HL-60 (cell line): ENCODE data around the gene ATP6AP1.

Source experiments
- DNase-seq, 2 experiments: peaks; one replicate each; pipeline ENCODE4 v3.0.0-alpha.2; 2010 to 2020; ENCODE audit warnings: low read depth in 1 of 2, low spot score in 1 of 2
- H3K27ac ChIP-seq: fragments of 250-450 bp; sonication (Bioruptor Pico); replicated peaks from 2 replicates; pipeline ENCODE4 v1.5.1; 2020; ENCODE audit warnings: mild to moderate bottlenecking, moderate library complexity
- H3K27me3 ChIP-seq: fragments of 250-450 bp; sonication (Bioruptor Pico); 2 replicates; pipeline ENCODE4 v1.5.1; 2021; ENCODE audit warnings: mild to moderate bottlenecking, moderate library complexity; ENCODE audit not compliant: insufficient read depth, poor library complexity, severe bottlenecking
- H3K4me3 ChIP-seq: replicated peaks from 2 replicates; pipeline ENCODE4 v1.5.1; 2011; ENCODE audit warnings: mild to moderate bottlenecking, control low read depth, low read length; ENCODE audit not compliant: insufficient read depth
- GABPA ChIP-seq: IDR thresholded peaks from 2 replicates; pipeline ENCODE4 v1.6.1; 2012; ENCODE audit warnings: low read depth
- POLR2AphosphoS5 ChIP-seq: IDR thresholded peaks from 2 replicates; pipeline ENCODE4 v1.6.1; 2012; ENCODE audit warnings: low read depth
- SPI1 ChIP-seq: IDR thresholded peaks from 2 replicates; pipeline ENCODE4 v1.6.1; 2012; ENCODE audit warnings: low read depth, mild to moderate bottlenecking, borderline replicate concordance
- TF ChIP-seq, protein P1 (sequence below): IDR thresholded peaks from 2 replicates; pipeline ENCODE4 v1.6.1; 2012; ENCODE audit warnings: low read depth; ENCODE audit not compliant: insufficient replicate concordance
- TF ChIP-seq, protein P2 (sequence below): IDR thresholded peaks from one replicate; pipeline ENCODE4 v1.5.1; 2011; ENCODE audit warnings: low read length, control low read depth, inconsistent platforms; ENCODE audit not compliant: insufficient read depth

The ATP6AP1 gene

DNA sequence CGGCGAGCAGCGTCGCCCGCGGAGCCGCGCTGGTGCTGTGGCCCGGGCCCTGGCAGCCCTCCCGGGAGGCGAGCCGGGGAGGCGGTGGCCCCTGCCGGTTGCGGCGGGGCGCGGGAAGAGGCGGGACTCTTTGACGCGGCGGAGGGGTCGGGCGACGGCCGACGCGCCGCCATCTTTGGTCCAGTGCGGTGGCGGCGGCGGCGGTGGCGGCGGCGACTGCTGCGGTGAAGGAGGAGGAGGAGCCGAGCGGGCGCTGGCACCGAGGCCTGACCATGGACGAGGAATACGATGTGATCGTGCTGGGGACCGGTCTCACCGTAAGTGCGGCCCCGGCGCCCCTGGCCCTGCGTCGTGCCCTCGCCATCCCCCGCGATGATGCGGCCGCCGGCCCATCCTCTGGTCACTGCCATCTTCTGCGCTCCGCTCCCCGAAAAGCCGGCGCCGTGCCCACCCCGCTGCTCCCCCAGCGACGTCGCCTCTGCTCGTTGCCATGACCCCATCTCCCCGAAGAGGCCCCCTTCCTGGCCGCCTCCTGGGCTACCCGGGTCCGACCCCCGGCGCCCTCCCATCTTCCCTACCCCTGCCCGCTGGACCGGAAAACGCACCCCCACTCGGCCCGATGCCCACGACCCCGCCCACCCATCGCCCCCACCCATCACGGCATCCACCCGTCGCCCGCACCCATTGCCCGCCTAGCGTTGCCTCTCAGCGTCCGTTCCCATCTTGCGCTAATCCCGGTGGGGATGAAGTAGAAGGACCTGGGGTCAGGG, 8.7 kb downstream of the ATP6AP1 start, which contains the start of gene GDI1:
Gene GDI1 (plus strand): TSS at position 172 of the 770 bp plus-strand sequence. CDS start 101 bp downstream, at position 273.
- peak within 1 kb of the TSS; percentile 90 for H3K4me3 ChIP-seq
- TF ChIP-seq POLR2AphosphoS5 (no peak), GABPA (no peak), SPI1 (no peak)
- TF ChIP-seq, protein P1, sequence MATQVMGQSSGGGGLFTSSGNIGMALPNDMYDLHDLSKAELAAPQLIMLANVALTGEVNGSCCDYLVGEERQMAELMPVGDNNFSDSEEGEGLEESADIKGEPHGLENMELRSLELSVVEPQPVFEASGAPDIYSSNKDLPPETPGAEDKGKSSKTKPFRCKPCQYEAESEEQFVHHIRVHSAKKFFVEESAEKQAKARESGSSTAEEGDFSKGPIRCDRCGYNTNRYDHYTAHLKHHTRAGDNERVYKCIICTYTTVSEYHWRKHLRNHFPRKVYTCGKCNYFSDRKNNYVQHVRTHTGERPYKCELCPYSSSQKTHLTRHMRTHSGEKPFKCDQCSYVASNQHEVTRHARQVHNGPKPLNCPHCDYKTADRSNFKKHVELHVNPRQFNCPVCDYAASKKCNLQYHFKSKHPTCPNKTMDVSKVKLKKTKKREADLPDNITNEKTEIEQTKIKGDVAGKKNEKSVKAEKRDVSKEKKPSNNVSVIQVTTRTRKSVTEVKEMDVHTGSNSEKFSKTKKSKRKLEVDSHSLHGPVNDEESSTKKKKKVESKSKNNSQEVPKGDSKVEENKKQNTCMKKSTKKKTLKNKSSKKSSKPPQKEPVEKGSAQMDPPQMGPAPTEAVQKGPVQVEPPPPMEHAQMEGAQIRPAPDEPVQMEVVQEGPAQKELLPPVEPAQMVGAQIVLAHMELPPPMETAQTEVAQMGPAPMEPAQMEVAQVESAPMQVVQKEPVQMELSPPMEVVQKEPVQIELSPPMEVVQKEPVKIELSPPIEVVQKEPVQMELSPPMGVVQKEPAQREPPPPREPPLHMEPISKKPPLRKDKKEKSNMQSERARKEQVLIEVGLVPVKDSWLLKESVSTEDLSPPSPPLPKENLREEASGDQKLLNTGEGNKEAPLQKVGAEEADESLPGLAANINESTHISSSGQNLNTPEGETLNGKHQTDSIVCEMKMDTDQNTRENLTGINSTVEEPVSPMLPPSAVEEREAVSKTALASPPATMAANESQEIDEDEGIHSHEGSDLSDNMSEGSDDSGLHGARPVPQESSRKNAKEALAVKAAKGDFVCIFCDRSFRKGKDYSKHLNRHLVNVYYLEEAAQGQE: no peak
- no peak for DNase-seq
- H3K27ac ChIP-seq: peak within 1 kb of the TSS; percentile 21; the same call in 1 of the 2 replicates
- no peaks in the 10 kb centered on the region for H3K27me3 ChIP-seq

DNA sequence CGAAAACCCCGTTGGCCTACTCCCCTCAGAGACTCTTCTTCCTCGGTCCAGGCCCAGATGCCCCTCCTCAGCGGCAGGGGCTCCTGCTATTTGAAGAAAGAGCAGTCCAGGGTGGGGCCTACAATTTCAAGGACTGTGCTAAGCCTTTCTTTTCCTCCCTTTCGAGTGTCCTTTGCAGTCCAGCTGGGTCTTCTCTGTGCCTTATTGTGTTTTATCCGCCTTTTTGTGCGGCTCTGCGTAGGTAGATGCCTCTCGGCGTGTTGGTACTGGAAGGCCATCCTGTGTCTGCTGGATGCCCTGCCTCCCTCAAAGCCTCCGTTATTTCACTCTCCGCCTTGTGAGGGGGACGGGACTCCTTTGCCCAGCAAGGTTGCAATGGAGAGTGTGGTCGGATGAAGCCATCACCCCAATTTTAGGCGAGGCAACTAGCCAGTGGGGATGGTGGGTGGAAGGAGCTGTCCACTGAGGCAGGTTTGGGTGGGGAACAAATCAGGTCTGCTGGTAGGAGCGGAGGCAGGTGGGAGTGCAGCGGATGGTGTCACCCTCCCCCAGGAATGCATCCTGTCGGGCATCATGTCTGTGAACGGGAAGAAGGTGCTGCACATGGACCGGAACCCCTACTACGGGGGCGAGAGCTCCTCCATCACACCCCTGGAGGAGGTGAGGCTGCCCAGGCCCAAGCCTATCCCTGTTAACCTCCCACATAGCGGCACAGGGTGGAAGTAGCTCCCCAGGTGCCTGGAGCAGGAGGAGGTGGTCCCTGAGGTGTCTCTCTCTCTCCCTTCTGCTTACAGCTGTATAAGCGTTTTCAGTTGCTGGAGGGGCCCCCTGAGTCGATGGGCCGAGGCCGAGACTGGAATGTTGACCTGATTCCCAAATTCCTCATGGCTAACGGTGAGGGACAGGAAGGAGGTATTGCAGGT, 9.8 kb downstream of the ATP6AP1 start:
- TF ChIP-seq SPI1 (no peak), POLR2AphosphoS5 (no peak), GABPA (no peak)
- TF ChIP-seq, protein P1: no peak
- TF ChIP-seq, protein P2, sequence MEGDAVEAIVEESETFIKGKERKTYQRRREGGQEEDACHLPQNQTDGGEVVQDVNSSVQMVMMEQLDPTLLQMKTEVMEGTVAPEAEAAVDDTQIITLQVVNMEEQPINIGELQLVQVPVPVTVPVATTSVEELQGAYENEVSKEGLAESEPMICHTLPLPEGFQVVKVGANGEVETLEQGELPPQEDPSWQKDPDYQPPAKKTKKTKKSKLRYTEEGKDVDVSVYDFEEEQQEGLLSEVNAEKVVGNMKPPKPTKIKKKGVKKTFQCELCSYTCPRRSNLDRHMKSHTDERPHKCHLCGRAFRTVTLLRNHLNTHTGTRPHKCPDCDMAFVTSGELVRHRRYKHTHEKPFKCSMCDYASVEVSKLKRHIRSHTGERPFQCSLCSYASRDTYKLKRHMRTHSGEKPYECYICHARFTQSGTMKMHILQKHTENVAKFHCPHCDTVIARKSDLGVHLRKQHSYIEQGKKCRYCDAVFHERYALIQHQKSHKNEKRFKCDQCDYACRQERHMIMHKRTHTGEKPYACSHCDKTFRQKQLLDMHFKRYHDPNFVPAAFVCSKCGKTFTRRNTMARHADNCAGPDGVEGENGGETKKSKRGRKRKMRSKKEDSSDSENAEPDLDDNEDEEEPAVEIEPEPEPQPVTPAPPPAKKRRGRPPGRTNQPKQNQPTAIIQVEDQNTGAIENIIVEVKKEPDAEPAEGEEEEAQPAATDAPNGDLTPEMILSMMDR: no peak
- DNase-seq: no peak
- H3K27ac ChIP-seq: no peak overlapping the region
- H3K4me3 ChIP-seq: peak overlapping the region; percentile 90
- no peaks in the 10 kb centered on the region for H3K27me3 ChIP-seq

DNA sequence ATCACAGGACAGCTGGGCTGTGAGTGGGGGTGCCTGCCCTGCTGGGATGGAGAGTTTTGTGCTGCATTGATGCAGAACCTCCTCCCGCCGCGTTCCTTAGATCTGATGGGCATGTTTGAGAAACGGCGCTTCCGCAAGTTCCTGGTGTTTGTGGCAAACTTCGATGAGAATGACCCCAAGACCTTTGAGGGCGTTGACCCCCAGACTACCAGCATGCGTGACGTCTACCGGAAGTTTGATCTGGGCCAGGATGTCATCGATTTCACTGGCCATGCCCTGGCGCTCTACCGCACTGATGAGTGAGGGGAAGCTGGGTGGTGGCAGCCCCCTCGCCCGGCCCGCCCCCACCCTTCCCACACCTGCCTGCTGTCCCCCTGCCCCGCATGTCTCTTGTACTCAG, 11.4 kb downstream of the ATP6AP1 start:
- no peak for DNase-seq
- H3K27ac ChIP-seq: no peak overlapping the region
- TF ChIP-seq, protein P2: no peak
- TF ChIP-seq GABPA: no peak
- TF ChIP-seq POLR2AphosphoS5: no peak
- no peak for TF ChIP-seq SPI1
- TF ChIP-seq, protein P1: no peak
- no peak overlapping the region for H3K4me3 ChIP-seq
- H3K27me3 ChIP-seq: no peaks in the 10 kb centered on the region
